ENCODE results near the gene NLRP1. TPM values are rescaled to one million over a fixed set of nuclear protein-coding genes. Genes with fewer than 3 reads are reported as not detected.

NLRP1 gene
- total RNA-seq, 1 donor from 2014 or later: 29.3 TPM

DNA sequence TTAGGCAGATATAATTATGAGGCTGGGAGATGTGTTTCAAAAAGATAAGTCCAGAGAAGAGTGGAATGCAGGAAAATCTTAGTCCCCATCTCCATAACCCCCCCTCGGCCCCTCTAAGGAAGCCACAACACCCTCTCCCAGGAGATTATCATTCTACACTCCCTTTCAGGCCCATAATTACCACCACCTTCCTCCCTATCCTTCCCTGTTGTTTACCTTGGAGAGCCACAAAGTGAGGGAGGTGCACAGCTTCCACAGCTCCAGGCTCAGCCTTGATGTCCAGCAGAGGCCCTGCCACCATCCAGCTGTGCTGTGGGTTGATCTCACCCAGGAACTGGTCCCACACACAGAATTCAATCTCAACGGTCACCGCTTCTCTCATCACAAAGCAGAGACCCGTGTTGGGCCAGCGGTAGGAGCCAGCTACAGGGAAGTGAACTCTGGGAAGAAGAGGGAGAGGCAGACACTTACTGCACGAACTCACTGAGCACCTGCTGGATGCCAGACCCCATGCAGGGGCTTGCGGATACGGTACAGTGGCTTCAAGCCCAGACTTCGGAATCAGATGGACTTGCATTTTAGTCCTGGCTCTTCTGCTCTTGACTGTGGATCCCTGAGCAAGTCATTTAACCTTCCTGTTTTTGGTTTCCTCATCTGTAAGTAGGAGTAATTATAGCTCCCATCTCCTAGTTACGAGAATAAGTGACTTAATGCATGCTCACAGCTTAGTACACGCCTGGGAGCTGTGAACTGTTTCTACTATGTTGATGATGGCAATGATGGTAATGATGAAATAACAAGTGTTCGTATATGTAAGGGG, 53.8 kb downstream of the NLRP1 start:
- H3K4me3 Mint-ChIP-seq: peak overlapping the region; percentile 12
- H3K36me3 Mint-ChIP-seq: no peaks in the 10 kb centered on the region
- peaks cover 39% of the 10 kb centered on the region for H3K4me1 Mint-ChIP-seq

DNA sequence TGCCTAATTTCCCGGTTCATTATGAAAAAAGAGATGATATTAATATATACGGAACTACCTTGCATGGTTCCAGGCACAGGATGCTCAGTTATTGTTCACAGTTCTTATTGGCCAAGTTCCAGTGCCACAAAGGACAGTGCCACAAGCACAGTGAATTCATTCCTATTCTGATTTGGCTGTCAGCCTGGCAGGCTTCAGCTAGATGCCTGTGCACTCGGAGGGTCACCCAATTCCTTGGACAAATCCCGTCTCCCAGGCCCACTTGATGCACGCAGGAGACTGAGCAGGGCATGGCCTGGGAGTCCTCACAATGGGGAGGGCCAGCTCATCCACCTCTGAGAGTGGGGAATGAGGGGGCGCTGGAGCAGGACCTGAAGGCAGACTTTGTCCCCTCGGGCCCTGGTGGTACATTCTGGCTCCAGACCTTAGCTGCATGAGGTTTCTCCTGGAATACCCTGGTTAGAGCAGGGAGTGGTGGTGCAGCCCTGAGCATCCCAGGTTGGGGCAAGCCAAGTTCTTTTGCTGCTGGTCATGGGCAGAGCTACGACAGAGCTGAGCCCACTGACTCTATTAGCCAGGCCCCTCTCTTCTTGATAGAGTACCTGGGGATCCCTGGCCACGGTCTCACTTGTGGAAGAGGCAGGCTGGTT, 56.6 kb downstream of the NLRP1 start:
- Mint-ChIP-seq H3K4me1 (peaks cover 31% of the 10 kb centered on the region), H3K9me3 (peaks cover 4% of the 10 kb centered on the region), H3K4me3 (no peak overlapping the region), H3K36me3 (no peaks in the 10 kb centered on the region), H3K27me3 (ENCODE audit: insufficient read depth, low read depth) (peaks cover 2% of the 10 kb centered on the region), H3K27ac (peak overlapping the region; percentile 99)
- H3K9me3 ChIP-seq (ENCODE audit: low read depth): no peaks in the 10 kb centered on the region
- DNase-seq (ENCODE audit: low spot score): no peak
- TF ChIP-seq, protein P1, sequence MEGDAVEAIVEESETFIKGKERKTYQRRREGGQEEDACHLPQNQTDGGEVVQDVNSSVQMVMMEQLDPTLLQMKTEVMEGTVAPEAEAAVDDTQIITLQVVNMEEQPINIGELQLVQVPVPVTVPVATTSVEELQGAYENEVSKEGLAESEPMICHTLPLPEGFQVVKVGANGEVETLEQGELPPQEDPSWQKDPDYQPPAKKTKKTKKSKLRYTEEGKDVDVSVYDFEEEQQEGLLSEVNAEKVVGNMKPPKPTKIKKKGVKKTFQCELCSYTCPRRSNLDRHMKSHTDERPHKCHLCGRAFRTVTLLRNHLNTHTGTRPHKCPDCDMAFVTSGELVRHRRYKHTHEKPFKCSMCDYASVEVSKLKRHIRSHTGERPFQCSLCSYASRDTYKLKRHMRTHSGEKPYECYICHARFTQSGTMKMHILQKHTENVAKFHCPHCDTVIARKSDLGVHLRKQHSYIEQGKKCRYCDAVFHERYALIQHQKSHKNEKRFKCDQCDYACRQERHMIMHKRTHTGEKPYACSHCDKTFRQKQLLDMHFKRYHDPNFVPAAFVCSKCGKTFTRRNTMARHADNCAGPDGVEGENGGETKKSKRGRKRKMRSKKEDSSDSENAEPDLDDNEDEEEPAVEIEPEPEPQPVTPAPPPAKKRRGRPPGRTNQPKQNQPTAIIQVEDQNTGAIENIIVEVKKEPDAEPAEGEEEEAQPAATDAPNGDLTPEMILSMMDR (IDR thresholded peaks at IDR 0.05): no peak
- TF ChIP-seq EZH2 (IDR thresholded peaks at IDR 0.05): no peak
- TF ChIP-seq EZH2phosphoT487 (IDR thresholded peaks at IDR 0.05): no peak
- H3K9ac ChIP-seq: no peak overlapping the region
- H3K27me3 ChIP-seq: no peaks in the 10 kb centered on the region
- no peaks in the 10 kb centered on the region for H4K20me1 ChIP-seq (ENCODE audit: low read depth)
- no peaks in the 10 kb centered on the region for H3K4me1 ChIP-seq
- H3K27ac ChIP-seq: no peak overlapping the region
- H3K79me2 ChIP-seq (ENCODE audit: low read depth): no peaks in the 10 kb centered on the region
- no peak overlapping the region for H3K4me2 ChIP-seq
- no peaks in the 10 kb centered on the region for H3K36me3 ChIP-seq
- H3K4me3 ChIP-seq: no peak overlapping the region
- no peaks in the 10 kb centered on the region for H3F3A ChIP-seq (ENCODE audit: low read depth)
- no peak overlapping the region for H2AFZ ChIP-seq (replicated peaks)

More for the DNA sequence above, 53.8 kb downstream of the NLRP1 start:
- no peak overlapping the region for H3K9ac ChIP-seq
- H3K4me3 ChIP-seq: no peak overlapping the region
- DNase-seq (ENCODE audit: low spot score): no peak
- H4K20me1 ChIP-seq (ENCODE audit: low read depth): no peaks in the 10 kb centered on the region
- no peaks in the 10 kb centered on the region for H3K36me3 ChIP-seq
- Mint-ChIP-seq H3K9me3 (no peaks in the 10 kb centered on the region), H3K27ac (no peak overlapping the region), H3K27me3 (ENCODE audit: insufficient read depth, low read depth) (peaks cover 2% of the 10 kb centered on the region)
- H3K27me3 ChIP-seq: no peaks in the 10 kb centered on the region
- H3K27ac ChIP-seq: no peak overlapping the region
- no peak overlapping the region for H3K4me2 ChIP-seq
- H3F3A ChIP-seq (ENCODE audit: low read depth): no peaks in the 10 kb centered on the region
- no peaks in the 10 kb centered on the region for H3K4me1 ChIP-seq
- H2AFZ ChIP-seq (replicated peaks): no peak overlapping the region
- TF ChIP-seq EZH2 (IDR thresholded peaks at IDR 0.05): no peak
- no peak for TF ChIP-seq EZH2phosphoT487 (IDR thresholded peaks at IDR 0.05)
- TF ChIP-seq, protein P1 (IDR thresholded peaks at IDR 0.05): no peak
- no peaks in the 10 kb centered on the region for H3K79me2 ChIP-seq (ENCODE audit: low read depth)
- H3K9me3 ChIP-seq (ENCODE audit: low read depth): no peaks in the 10 kb centered on the region

DNA sequence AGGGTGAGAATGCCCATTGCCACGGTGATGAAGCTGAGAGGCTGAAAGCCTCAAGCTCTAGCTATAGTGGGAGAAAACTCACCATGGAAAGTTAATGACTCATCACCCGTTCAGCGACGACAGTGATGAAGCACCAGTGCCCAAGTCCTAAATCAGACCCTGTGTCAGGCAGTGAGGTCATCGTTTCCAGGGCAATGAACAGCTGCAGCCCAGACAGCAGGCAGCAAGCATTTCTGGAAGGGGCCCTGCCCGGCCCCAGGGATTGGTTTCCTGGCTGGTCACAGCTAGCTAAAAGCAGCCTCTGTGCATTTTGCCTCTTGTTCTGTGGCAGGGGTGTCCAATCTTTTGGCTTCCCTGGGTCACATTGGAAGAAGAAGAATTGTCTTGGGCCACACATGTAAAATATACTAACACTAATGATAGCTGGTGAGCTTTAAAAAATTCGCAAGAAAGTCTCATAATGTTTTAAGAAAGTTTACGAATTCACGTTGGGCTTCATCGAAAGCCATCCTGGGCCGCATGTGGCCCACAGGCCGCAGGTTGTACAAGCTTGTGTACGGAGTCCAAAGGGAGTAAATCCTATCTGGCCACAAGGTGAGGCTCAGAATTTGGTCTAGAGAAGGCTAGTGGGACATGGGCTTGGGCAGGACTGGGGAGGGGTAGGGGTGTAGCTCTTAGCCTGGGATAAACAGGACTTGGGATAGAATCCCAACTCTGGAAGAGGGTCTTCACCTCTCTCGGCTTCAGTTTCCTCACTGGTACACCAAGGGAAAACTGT, 57.3 kb downstream of the NLRP1 start:
- Mint-ChIP-seq H3K4me3 (peak overlapping the region; percentile 65), H3K4me1 (peaks cover 32% of the 10 kb centered on the region), H3K36me3 (no peaks in the 10 kb centered on the region), H3K27me3 (ENCODE audit: insufficient read depth, low read depth) (peaks cover 3% of the 10 kb centered on the region), H3K27ac (peak overlapping the region; percentile 99), H3K9me3 (peaks cover 5% of the 10 kb centered on the region)
- Histone ChIP-seq H3K9ac (no peak overlapping the region), H3F3A (ENCODE audit: low read depth) (no peaks in the 10 kb centered on the region), H3K36me3 (no peaks in the 10 kb centered on the region), H3K4me2 (no peak overlapping the region), H3K4me3 (no peak overlapping the region), H4K20me1 (ENCODE audit: low read depth) (no peaks in the 10 kb centered on the region), H3K27ac (no peak overlapping the region), H3K79me2 (ENCODE audit: low read depth) (no peaks in the 10 kb centered on the region), H2AFZ (replicated peaks) (peak overlapping the region; percentile 15), H3K27me3 (no peaks in the 10 kb centered on the region), H3K4me1 (no peaks in the 10 kb centered on the region), H3K9me3 (ENCODE audit: low read depth) (no peaks in the 10 kb centered on the region)
- no peak for TF ChIP-seq EZH2 (IDR thresholded peaks at IDR 0.05)
- TF ChIP-seq, protein P1 (IDR thresholded peaks at IDR 0.05): no peak
- no peak for TF ChIP-seq EZH2phosphoT487 (IDR thresholded peaks at IDR 0.05)
- DNase-seq (ENCODE audit: low spot score): peak; percentile 26

All from neural progenitor cell (in vitro differentiated cells).